ENCODE measurements around the gene LIN37. TPM values are rescaled to one million over a fixed set of nuclear protein-coding genes. Genes with fewer than 3 reads are reported as not detected.

The LIN37 gene
- total and polyA plus RNA-seq, 9 of the 15 experiments (the other 6 are each of a cell fraction or from before 2014, with no cell fraction given), result 1.2 to 12.5 (median 8.6) TPM

DNA sequence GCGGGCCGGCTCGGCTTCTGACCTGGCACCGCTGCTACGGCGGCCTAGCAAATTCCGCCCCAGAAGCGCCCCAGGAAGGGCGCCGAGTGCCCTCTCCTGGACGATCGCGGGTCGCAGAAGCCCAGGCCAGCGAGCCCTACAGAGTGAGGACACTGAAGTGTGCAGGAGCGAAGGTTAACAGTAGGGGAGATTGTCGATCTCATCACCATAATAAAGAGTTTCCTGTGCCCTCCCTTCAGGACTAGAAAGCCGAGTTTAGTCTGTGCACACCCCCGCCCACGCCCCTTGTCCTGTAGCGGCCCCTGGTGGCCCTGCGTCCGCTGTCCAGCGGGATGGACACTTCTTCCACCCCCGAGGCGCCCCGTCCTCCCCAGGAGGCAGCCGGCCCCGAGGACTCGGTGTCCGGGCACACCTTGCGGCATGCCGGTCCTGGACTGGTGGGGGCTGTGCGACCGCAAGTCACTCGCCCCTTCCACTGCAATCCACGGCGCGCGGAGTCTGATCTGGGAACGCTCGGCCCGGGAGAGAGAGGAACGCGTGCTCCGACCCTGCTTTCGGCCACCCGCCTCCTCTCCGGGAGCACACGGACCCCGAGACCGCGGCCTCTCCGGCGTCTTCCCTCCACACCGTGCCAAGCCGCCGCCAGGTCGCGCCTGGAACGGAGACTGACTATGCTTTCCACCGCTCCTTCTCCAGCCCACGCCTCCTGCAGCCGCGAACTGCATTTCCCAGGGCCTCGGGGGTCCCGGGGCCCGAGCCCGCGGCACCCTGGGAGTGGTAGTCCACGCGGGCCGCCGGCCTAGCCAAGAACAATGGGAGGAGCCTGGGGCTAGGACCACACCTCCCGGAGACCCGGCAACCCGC, 31.3 kb upstream of the LIN37 start (continued):
- TF ChIP-seq, protein P1, sequence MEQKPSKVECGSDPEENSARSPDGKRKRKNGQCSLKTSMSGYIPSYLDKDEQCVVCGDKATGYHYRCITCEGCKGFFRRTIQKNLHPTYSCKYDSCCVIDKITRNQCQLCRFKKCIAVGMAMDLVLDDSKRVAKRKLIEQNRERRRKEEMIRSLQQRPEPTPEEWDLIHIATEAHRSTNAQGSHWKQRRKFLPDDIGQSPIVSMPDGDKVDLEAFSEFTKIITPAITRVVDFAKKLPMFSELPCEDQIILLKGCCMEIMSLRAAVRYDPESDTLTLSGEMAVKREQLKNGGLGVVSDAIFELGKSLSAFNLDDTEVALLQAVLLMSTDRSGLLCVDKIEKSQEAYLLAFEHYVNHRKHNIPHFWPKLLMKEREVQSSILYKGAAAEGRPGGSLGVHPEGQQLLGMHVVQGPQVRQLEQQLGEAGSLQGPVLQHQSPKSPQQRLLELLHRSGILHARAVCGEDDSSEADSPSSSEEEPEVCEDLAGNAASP (IDR thresholded peaks at IDR 0.05), result no peak
- TF ChIP-seq ETV1 (tag; conservative IDR thresholded peaks at IDR 0.05; ENCODE audit: low read depth) (peak; percentile 60), L3MBTL2 (IDR thresholded peaks at IDR 0.05) (peak; percentile 75), SMC3 (conservative IDR thresholded peaks at IDR 0.05; ENCODE audit: insufficient read depth, low read depth, low read length) (peak; percentile 74), ZNF140 (CRISPR knock-in tag; IDR thresholded peaks at IDR 0.05) (no peak), KAT8 (IDR thresholded peaks at IDR 0.05; ENCODE audit: low read depth) (no peak), NBN (IDR thresholded peaks at IDR 0.05; ENCODE audit: low read depth) (0 out of 2 replicates have a peak, but pooled peaks have one; percentile 25), CEBPG (CRISPR knock-in tag; IDR thresholded peaks at IDR 0.05) (no peak), CEBPG (tag; conservative IDR thresholded peaks at IDR 0.05 in 1 of 2, IDR thresholded peaks at IDR 0.05 in 1 of 2) (no peak), FOSL1 (tag; conservative IDR thresholded peaks at IDR 0.05) (no peak), ZFPM2 (CRISPR knock-in tag; IDR thresholded peaks at IDR 0.05) (no peak), MYC (IDR thresholded peaks at IDR 0.05; ENCODE audit: low read depth, low read length) (peak; percentile 76; the same call in 1 of the 2 replicates), MYC (CRISPR knock-in tag; IDR thresholded peaks at IDR 0.05; ENCODE audit: borderline replicate concordance, low read depth) (peak; percentile 96), KLF1 (tag; IDR thresholded peaks at IDR 0.05) (peak; percentile 17; the same call in 1 of the 2 replicates)
- TF ChIP-seq, protein P2, sequence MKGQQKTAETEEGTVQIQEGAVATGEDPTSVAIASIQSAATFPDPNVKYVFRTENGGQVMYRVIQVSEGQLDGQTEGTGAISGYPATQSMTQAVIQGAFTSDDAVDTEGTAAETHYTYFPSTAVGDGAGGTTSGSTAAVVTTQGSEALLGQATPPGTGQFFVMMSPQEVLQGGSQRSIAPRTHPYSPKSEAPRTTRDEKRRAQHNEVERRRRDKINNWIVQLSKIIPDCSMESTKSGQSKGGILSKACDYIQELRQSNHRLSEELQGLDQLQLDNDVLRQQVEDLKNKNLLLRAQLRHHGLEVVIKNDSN (CRISPR knock-in tag; IDR thresholded peaks at IDR 0.05), result no peak
- TF ChIP-seq, protein P3, sequence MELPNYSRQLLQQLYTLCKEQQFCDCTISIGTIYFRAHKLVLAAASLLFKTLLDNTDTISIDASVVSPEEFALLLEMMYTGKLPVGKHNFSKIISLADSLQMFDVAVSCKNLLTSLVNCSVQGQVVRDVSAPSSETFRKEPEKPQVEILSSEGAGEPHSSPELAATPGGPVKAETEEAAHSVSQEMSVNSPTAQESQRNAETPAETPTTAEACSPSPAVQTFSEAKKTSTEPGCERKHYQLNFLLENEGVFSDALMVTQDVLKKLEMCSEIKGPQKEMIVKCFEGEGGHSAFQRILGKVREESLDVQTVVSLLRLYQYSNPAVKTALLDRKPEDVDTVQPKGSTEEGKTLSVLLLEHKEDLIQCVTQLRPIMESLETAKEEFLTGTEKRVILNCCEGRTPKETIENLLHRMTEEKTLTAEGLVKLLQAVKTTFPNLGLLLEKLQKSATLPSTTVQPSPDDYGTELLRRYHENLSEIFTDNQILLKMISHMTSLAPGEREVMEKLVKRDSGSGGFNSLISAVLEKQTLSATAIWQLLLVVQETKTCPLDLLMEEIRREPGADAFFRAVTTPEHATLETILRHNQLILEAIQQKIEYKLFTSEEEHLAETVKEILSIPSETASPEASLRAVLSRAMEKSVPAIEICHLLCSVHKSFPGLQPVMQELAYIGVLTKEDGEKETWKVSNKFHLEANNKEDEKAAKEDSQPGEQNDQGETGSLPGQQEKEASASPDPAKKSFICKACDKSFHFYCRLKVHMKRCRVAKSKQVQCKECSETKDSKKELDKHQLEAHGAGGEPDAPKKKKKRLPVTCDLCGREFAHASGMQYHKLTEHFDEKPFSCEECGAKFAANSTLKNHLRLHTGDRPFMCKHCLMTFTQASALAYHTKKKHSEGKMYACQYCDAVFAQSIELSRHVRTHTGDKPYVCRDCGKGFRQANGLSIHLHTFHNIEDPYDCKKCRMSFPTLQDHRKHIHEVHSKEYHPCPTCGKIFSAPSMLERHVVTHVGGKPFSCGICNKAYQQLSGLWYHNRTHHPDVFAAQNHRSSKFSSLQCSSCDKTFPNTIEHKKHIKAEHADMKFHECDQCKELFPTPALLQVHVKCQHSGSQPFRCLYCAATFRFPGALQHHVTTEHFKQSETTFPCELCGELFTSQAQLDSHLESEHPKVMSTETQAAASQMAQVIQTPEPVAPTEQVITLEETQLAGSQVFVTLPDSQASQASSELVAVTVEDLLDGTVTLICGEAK (IDR thresholded peaks at IDR 0.05), result peak; percentile 85
- TF ChIP-seq, protein P3 (CRISPR knock-in tag; IDR thresholded peaks at IDR 0.05), result no peak

Measured in K562 (cell line).